ENCODE results near the gene GALNTL6.

The GALNTL6 gene

DNA sequence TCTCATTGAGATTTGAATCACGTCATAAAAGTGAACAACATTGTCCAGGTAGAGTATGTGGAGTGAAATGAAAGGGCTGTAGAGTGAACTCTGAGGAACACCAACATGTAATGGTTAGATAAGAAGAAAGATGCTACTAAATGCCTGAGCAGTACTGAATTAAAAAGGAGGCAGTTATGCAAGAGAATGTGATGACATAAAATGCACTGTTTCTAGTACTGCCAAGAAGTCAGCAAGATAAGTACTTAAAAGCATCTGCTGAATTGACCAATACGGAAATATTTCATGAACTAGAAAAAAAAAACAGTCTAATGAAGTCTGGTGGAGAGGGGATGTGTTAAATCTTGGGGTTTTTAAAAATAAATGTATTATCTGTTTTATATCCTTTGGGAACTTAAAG, 771.6 kb downstream of the GALNTL6 start:
- DNase-seq, result no peak

DNA sequence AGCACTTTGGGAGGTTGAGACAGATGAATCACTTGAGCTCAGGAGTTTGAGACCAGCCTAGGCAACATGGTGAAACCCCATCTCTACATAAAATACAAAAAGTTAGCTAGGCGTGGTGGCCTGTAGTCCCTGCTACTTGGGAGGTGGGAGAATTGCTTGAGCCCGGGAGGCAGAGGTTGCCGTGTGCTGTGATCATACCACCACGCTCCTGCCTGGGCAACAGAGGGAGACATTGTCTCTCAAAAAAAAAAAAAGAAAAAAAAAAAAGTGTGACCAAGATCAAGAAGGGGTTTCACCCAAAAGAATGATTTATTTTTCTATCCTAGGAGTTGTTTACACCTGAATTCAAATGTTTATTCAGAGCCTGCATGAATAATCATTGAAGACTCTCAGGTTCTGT, 783.0 kb downstream of the GALNTL6 start:
- DNase-seq, result no peak

DNA sequence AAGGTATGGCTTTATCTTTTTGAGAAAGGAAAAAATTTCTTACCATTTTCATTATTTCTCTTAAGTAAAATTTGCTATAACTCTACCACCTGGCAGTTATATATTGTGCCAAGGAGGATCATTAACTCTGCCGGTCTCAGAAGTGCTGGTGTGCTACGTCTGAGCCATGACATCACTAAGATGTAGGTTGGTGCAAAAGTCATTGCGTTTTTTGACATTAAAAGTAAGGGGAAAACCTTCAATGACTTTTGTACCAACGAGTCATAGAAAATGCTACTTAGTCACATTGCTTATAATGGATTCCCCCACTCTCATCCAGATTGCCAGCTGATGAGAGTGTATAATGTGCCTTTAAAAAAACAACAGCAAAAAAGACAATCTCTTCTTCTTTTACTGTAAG, 786.4 kb downstream of the GALNTL6 start:
- DNase-seq, result no peak

DNA sequence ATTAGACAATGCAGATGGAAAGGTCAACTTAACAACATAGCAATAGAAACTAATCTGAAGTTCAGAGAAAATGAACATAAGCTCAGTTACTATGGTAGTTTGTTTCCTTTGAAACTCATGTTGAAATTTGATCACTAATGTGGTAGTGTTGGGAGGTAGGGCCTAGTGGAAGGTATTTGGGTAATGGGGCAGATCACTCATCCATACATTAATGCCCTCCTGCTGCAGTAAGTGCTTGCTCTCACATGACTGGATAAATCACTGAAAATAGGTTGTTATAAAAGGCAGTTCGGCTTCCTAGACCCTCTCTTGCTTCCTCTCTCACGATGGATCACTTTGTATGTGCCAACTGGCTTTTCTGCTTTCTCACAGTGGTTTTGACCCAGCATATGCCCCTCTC, 788.0 kb downstream of the GALNTL6 start:
- no peak for DNase-seq

DNA sequence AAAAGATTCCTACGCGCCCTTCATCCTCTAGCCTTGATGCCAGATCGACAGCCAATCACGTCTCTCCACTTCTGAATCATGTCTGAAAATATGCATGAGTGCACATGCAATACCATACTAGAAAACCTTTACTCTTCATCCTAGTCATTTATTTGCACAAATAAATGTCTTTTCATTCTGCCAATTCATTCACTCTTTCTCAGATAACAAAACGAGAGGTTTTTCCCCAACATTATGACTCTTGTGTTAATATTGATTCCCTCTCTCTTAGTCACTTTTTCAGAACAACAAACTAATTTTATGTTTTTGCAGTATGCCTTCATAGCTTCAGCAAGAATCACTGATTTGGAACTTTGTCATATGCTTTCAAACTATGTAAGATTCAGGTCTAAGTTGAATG, 806.0 kb downstream of the GALNTL6 start:
- DNase-seq, result no peak

DNA sequence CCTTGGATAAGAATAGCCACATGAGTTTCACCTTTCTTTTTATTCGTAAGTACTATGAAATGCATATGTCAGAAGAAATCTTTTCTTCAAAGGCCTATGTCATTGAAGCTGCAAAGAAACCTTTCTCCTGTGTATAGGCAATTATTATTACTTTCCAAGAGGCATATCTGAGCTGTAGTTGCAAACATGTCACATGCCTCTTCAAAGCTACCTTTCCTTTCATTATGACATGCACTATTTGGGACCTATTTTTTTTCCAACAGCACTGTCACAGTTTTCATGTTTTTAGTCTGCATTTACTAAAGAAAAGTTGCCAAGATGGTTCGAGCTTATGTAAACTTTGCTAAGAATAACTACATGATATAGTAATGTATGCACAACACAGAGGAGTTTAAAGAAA, 806.6 kb downstream of the GALNTL6 start:
- DNase-seq, result no peak

DNA sequence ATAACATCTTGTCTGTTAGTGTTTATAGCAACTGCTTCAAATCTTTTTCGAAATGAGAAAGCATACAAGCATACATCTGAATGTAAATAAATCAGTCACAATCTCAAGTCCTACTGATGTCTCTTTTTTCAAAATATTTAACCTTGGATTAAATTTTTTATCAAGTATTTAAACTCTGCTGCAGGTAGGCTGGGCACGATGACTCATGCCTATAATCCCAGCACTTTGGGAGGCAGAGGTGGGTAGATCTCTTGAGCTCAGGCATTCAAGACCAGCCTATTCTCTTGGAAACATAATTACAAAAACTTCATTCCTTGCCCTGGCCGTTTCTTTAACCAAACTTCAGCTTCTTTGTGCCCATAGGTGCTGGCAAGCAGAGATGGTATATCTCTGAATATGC, 815.1 kb downstream of the GALNTL6 start:
- DNase-seq, result no peak

DNA sequence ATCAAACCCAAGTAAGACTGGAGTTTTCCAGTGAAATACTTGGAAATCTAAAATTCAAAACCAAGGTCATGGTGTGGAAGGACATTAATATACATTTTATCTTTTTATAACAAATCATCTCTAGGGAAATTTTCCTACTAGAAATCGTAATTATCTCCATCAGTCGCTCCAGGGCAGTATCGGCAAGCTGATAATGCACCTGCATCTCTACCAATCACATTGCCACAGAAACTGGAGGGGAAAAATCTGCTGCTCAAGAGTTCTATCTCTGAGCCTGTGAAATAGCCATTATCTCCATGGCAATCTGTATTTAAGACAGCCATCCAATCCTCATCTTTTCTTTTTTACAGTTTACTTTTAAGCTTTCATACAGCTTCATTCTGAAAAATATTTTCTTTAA, 817.1 kb downstream of the GALNTL6 start:
- DNase-seq, result no peak

DNA sequence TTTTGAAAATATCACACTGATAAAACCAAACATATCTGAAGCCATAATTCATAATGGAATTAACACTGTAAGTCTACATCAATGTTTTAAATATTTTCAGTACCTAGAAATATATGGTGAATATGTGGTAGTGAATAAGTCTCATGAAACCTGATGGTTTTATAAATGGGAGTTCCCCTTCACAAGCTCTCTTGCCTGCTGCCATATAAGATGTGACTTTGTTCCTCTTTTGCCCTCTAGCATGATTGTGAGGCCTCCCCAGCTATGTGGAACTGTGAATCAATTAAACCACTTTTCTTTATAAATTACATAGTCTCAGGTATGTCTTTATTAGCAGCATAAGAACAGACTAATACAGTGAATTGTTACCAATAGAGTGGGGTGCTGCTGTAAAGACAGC, 818.6 kb downstream of the GALNTL6 start:
- no peak for DNase-seq

DNA sequence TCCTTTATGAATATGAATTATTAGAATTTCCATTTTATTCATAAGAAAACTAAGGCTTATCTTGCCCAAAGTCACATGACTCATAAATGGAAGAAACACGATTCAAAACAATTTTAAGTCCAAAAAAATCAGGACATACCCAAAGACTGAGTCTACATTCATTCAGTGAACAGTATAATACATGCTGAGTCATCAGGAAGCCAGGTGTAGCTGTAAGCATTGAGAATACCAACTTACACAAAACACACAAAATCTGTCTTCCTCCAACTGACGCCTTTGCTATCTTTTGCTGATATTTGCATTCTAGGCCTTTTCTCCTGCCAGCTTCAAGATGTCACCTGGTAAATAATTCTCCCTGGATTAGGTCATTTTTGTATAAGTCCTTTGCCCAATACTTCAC, 835.3 kb downstream of the GALNTL6 start:
- DNase-seq, result no peak

DNA sequence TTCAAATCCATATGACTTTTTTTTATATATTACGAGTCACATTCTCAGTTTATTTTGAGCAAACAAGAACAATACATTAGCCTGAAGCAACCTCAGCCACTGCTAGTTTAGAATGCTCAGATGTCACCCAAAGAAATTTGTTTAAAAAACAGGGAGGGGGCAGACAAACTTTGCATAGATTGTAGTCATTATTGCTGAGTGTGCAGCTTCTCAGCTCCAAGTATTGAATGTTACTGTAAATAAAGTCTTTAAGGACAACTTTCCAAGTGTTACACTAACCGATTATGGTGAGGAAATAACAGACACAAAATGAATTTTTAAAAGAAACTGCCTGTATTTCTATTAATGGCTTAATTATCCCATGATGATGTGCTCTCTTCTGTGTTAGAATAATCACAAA, 835.9 kb downstream of the GALNTL6 start:
- DNase-seq, result no peak

DNA sequence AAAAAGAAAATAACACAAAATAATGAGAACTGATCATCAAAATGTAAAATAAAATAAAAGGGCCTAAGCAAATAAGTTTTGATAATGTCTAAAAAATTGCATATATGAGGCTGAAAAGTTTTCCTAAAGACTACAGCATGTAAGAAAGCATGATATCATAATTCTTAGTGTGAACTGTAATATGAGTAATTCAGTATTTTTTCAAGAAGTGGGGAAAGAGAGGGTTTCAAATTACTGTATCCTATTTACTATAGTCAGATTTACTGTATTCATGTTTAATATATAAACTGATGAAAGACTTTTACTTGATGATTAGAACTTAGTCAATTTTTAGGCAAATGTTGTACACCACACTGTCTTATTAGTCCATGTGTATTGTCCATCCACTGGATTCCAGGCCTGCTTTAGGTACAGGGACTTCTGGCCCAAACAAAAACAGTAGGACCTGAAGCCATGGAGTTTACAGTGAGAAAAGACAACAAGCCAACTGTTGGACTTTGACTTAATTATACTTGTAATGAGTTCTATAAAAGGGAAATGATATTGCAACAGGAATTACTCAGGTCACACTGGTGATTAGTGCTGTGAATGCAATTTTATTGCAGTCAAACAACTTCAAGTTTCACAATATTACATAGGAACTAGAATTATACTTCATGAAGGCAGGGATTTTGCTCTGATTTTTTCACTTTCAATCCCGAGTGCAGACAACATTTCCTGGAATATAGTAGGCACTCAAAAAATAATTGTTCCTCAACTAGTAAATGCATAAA, 837.7 kb downstream of the GALNTL6 start:
- no peak for DNase-seq

DNA sequence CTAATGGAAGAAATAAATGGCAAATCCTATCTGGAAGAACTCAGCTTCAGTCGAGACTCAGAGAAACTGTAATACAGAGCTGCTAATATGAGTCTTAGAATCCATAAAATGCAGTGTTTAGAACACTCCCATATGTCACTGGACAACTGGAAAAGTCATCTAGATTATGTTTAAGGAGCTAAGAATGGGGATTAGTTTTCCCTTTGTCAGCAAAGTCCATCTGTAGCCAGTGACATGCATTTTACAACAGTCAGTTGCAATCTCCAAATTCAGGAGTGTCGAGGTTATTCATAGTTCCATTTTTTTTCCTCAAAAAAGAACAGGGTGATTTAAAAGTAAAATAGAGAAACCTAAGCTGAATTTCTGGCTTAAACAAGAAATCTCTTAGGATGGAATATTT, 838.8 kb downstream of the GALNTL6 start:
- no peak for DNase-seq

DNA sequence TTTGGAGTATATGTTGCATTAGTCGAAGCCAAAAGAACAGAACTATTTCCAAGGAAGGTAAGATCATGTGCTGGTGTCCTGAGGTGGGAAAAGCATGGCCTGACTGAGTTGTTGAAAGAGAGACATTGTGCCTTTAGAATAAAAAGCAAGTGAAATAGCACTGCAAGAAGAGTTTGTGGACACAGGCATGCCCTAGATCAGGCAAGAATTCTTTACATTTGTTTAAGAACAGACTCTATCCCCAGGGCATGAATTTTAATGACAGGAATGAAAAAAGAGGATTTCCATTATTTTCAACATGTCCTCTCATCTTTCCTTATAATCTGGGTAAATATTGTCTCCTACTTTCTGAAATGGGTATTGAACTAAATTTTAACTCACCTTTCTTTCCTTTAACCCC, 839.2 kb downstream of the GALNTL6 start:
- no peak for DNase-seq

DNA sequence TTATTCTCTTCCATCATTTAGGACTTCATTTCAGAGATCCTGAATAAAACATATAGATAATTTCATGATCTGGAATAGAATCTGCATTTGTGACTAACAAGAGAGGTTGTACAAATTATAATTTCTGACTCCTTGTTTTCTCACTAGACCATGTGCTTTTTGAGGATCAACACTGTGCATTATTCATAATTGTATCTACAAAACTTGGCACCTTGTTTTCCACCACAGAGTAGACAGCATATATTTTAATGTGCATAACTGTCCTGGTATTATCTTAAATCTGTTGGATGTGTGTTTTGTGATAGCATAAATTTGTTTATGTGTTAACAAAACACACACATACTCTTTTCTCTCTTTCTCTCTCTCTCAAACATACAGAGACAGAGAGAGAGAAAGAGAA, 840.5 kb downstream of the GALNTL6 start:
- no peak for DNase-seq

DNA sequence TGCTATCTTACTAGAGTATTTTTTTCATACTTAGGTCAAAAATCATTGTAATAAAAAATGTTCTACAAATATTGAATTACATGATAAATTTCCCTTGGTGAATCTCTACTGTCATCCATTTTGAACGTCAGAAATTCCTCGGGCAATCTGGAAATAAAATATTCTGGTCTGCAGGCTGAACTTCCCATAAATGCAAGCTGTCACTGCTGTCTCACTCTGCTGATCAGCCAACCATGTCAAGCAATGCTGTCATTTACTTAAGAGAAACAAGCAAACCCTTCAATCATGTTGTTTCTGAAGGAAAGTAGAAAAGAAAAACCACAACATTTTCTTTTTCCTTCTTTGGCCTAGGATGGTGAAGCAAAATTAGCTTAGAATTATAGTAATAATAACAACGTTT, 841.3 kb downstream of the GALNTL6 start:
- no peak for DNase-seq

DNA sequence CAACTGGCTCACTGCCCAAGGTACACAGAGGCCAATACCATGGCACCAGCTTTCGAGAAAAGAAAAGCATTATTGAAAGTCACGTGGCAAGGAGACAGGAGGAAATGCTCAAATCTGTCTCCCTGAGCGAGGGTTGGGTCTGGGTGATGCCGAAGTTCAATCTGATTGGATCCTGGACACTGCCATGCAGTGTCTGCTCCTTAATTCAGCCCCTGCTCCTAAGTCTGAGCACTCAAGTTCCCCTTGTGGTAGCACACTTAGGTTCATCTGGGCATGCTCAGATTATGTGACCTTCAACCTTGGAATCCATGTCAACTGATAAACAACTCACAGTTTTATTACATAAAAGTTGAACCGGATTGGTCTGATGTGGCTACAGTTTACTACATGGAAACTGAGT, 842.9 kb downstream of the GALNTL6 start:
- no peak for DNase-seq

DNA sequence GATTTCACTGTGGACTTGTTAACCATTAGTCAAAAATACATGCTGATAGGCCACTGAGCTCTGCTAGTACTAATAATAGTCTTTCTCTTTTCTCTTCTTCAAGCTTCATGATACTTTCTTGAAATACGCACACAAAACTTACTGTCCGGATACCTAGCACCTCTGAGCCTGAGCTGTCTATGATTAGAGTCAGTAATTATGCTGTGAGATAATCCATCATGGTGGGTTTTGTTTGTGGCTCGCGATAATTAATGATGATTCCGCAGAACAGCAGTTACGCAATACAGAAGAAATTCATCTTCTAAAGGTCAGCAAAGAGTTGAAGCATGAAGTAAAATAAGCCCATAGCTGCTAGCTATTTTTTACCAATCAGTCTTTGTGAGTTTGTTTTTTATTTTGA, 843.9 kb downstream of the GALNTL6 start:
- no peak for DNase-seq

DNA sequence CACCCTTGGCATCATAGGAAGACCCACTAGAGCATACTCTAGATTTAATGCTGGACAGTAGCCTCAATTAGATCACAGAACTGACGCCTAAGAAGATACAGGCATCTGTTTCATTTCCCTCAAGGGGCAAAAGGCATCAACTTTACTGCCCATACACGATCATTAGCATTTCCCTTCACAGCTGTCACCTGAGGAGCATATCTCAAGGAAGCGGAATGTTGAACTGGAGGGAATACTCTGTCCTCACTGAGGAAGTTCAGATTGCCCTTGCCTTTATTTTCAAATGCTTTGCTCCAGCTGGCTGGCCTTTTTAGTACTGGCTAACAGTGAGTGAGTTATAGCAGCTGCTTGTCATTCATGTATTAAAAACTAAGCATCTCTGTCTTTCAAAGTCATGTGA, 847.0 kb downstream of the GALNTL6 start:
- no peak for DNase-seq

DNA sequence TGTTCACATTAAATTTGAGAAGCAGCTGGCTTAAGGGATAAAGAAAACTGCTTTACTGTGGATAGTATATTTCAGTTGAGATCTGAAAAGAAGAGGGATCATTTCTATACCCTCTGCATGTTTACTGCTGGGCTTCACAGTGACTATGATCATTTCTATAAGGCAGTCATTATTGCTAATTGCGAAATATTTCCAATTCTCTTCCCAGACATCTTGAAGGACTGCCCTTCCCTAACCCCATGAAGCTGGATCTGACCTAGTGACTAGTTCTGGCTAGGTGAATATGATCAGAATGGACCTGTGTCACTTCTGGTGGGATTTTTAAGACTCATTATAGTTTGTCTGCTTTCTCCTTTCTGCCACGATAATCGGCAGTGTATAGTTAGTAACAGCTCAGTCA, 848.9 kb downstream of the GALNTL6 start:
- DNase-seq, result no peak

DNA sequence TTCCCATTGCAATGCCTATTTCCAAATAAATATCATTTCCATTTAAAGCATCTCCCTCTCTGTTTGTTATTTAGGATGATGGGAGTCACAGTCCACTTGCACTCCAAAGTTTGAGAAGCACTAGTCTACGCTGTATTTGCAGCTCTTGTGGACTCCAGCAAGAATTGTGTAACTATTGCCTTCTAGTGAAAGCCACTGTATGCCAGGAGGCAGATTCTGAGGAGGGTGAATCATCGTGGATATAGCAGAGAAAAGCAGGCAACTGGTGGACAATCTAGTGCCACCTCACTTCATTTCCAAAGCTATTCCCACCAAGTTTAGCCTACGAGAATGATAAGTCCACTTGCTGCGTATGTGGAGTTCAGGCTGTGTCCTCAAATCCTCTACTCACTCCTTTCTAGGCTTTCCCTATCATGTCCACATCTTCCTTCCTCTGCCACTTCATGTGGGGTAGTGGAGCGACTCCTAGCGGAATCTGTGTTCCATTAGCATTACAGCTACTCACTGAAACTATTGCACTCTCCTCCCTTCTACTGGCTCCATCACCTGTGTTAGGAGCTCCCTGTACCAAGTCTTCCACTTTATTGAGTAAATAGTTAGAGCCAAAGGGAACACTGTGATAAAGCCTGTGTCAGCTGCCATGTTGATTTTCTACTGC, 853.6 kb downstream of the GALNTL6 start:
- DNase-seq, result no peak

DNA sequence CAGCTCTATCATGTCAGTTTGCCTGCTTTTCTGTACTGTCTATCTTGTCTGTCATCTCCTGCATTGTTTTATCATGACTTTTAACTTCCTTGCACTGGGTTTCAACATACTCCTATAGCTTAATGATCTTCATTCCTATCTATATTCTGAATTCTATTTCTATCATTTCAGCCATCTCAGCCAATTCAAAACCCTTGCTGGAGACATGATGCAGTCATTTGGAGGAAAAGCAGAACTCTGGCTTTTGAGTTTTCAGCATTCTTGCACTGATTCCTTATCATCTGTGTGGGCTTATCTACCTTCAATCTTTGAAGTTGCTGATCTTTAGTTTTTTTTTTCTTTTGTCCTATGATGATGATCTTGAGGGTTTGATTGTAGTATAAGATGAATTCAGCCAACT, 861.6 kb downstream of the GALNTL6 start:
- DNase-seq, result no peak

DNA sequence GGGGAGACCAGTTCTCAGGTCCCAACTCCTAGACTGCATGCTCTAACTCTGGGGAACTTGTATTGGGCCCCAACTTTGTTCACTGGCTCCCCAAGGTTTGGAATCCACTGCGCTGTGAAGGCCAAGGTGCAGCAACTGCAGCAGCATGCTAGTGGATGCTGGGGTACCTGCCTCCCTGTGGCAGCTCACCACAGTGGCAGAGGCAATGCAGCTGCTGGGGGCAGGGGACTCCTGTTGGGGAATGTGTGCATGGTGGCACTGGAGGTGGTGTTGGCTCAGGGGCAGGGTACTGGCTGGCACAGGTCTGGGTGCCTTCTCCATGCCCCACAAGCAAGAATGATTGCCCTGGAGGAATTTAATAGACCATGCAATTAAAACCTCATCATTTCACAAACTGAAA, 862.0 kb downstream of the GALNTL6 start:
- no peak for DNase-seq

DNA sequence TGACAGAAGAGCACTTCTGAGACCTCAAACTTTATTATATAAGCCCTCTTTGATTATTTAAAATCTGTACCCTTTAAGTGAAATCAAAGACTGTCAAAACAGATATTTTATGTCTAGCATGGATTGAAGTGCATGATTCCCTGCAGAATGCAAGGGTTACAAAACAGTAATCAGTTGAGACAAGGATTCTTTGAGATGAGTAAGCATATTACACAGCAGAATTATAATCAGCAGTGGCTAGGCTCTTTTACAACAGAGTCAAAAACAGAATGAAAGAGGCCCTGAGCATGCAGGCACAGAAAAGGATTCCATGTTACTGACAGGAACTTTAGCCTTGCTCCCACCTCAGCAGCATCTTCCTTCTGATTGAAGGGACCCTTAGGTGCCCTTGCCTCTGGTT, 867.5 kb downstream of the GALNTL6 start:
- no peak for DNase-seq

DNA sequence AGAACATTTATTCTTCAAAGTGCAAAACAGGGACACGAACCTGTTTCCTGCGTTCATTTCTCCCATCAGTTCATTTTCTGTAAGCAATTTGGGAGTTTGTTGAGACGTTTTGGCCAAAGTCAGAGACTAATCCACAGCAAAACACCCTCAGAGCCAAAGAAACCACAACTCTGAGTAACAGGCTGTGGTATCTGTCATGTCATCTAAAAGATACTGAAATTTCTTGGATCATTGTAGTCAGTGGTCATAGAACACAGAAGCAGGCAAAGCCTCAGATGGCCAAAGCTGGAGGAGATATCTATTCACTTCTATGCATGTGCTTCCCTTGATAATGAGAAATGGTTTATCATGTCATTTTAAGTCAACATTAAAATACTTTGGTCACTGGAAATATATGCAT, 869.8 kb downstream of the GALNTL6 start:
- no peak for DNase-seq

Measured in CD4-positive, alpha-beta T cell treated with Interleukin-6 for 4 hours (primary cell).